Epidermal melanocyte (primary cell): ENCODE measurements around the gene GMDS.

Experiments used
- DNase-seq: peaks from one replicate; pipeline ENCODE4 v3.0.0; 2011; ENCODE audit warnings: low spot score; ENCODE audit not compliant: insufficient read length

Gene GMDS

DNA sequence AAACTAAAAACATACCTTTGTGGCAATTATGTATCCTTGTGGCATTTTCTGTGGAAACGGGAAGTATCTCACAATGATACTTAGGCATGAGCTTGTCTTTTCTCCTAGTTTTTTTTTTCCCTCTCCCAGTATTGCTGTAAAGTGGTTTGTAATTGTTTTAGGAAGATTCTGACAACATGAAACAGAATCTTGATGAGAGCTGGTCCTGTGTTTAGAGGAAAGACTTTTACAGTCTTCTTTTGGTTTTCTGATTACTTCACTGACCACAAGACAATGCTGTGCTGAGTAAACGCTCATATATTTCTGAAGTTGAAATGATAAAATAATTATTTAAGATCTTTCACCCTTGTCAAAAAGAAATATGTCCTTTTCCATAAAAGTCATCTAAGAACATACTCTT, 434.5 kb downstream of the GMDS start:
- DNase-seq: no peak

DNA sequence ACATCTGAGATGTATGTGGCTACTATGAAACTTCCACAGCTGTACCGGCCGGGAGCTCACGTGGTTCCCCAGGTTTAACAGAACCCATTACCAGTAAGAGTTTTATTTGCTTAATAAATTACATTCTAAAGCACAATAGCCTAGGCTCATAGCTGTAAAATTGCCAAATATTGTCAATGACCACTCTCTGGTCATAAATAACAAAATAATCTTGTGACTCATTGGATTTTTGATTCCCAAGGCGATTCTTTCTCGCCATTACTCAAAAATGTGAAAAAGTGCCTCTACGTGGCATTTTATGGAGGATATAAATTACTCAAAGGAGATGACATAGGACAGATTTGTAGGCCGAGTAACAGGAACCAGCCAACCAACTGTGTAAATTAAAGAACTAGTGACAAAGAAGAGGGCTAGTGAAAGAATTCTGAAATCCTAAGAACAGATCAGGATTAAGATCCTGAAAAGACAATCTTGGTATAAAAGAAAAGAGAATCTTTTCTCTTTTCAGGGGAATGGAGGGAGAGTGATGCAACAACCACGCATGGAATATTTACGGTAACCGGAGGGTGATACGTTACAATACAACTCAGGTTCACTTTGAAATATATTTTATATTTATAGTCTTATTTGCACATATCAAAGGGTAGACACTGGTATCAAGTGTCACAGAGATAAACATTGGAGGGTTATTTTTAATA, 436.0 kb downstream of the GMDS start:
- no peak for DNase-seq

DNA sequence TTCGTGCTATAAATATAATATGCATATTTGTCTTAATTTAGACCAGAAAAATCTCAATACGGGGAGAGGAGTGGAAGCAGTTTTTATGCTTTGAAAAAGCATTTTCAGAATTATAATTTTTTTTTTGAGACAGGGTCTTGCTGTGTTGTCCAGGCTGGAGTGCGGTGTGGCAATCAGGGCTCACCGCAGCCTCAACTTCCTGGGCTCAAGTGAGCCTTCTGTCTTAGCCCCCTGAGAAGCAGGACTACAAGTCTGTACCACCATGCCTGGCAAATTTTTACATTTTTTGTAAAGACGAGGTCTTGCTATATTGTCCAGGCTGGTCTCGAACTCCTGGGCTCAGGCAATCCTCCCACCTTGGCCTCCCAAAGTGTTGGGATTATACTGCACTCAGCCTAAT, 438.5 kb downstream of the GMDS start:
- no peak for DNase-seq

DNA sequence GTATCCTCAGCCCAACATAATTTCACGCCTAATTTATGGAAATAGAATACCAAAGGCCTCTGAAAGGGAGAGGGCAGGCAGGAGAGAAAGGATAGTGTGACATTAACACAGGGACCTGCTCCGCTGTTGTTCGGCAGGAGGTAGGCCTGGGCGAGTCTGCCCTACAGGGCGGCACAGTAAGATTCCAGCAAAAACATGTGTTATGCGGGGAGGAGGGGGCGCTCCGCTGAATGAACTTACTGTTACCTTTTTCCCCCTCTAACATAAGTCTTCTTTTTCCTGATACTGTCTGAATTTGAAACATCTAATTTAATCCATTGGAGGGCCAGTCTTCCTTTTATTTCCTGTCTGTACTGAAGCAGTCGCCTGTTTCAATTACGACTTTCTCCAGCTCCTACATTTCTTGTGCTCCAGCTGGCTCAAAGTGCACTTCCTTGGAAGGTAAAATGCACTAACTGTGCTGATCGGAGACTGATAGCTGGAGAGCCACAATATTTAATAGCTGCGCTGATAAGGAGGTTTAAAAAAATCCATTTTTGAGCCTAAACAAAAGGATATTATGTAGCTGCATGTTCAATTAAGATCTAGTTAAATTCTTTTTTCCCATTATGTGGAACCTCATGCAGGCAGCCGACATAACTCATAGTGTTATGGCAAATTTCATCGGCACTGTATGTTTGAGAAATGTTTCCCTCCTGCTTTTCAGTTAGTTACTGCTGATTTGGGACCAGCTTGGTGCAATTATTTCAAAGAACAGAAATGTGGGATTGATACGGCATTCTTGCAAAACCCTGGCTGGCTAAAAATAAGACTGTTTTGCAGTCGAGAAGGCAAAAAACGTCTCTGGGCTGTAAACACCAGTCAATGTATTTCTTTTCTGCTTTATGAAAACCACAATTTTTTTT, 442.7 kb downstream of the GMDS start:
- no peak for DNase-seq

DNA sequence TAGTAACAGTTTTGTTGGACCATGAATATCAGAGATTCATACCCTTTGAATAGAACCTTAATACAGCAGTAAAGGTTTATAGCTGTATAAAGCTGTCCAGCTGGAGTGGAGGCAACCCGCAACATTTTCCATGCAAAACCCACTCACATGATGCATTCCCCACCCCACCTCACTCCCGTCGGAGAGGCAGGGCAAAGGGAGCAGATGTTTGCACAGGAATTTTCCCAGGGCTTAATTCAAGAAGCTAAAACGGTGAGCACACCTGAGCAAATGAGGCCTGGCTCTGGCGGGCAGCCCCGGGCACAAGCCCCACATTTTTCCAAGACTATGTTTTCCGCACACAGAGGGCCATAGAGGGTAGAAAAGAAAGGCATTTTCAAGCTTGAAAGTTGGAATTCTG, 444.0 kb downstream of the GMDS start:
- no peak for DNase-seq

DNA sequence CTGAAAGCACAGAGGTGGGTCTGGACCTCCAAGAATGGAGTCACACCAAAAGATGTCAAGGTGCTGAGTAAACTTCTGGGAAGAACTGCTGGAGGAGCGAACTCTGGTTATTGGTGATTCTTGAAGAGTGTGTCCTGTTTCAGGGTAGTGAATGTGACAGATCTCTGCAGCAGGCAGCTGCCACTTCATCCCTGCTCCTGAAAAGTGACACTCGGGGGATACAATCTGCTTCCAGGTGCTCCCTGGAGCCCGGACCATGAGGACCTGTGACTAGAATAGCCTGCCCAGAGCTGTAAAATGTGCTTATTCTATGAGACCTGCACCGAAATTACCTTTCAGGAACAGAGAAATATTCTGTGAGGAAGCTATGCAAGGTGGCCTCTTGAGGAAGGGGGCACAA, 444.6 kb downstream of the GMDS start:
- no peak for DNase-seq

DNA sequence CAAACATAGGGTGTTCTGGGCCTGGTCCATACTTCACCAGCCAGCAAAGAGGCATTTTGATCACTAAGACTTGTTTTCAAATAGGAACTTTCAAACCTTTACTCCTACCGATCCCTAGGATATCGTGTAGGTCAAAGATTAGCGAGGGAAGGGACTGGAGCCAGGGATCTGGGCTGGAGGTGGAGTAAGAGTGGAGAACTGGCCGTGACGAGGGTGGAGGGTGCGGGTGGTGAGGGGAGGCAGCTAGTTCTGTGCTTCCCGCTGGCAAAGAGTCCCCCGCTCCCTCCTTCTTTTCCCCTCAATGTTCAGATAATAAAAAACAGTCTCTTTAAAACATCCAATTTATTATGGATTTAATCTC, 446.5 kb downstream of the GMDS start:
- DNase-seq: no peak

DNA sequence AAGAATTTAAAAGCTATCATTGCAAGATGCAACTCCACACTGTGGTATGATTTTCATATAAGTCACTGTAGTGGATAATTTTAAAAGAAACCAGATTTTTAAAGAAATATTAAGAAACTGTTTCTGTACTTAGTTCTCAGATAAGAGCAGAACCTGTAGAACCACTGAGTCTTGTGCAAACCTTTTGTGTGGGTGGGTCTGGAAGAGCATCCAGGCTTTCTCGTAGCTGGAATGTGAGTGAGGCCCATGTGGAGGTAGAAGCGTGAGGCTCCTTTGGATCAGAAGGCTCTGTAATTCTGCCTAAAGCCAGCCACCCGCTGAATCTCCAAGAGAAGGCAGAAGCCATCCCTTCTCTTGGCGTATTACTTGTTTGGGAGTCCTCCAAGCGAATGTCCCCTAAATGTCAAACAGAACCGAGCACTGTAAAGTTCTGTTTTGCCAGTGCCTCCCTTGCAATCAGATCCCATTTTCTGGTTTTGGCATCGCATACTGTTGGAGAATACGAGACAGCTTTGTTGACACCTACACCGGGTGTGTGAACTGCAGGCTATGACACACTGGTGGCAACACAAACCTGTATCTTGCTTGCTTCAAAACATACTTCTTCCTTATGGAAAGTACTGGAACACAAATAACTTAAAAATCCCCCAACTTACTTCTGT, 447.0 kb downstream of the GMDS start:
- no peak for DNase-seq

DNA sequence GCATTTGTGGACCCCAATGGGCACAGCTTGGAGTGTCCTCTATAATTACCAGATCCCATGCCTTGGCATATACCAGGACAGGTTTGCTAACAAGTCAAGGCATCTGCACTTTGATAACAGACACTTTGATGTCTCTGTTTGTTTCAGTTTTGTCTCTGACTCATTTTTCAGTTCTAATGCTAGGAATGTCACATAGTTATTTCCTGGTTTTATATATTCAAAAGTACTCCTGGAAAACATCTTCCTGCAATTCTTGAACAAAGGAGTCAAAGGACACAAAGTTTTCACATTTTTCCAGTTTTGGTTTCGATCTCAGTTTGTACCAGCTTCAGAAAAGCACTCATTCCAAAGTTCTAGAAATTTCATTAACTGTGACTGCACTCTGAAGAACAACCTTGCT, 447.6 kb downstream of the GMDS start:
- DNase-seq: no peak

DNA sequence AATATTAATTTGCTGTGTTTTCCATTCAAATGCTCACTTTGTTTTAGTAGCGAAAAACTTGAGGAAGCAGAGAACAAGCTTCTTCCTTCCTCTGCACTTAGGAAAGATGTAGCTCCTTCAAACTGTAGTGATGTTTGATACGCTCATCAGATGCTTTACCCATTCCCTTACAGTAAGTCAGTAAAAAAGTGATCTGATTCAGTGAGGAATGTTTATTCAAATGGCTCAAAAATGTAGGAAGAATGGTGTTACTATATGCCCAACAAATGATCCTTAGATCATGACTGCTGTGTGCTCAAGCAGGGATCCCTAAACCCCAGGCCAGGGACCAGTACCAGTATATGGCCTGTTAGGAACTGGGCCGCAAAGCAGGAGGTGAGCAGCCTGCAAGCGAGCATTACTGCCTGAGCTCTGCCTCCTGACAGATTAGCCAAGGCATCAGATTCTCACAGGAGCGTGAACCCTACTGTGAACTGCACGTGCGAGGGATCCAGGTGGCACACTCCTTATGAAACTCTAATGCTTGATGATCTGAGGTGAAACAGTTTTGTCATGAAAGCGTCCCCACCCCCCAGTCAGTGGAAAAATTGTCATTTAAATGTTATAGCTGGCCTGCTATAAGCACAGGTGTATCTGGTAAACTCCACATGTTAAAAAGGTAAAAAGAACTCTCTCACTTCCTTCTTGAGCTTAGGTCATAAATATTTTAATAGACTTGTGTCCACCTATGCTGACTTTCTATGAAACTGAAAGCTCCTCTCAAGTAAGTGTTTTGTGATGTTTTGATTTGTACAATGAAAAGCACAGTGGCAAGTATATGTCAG, 448.5 kb downstream of the GMDS start:
- DNase-seq: no peak

DNA sequence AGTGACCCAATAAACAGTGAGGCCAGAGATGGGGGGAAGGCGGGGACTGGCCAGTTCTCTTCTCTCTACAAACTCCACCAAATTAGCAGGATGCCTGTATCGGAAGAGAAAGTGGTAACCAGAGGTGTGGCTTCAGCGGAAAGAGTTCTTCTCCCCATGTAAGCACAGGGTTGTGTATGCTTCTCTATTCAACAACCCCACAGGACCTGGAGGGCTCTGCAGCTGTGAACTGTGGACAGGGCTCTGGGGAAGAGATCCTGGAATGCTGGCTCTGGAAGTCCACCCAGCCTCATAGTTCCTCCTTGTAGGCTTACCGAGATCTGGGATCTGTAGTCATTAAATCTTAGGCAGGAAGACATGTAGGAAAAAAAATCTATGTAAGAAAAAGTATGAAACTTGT, 449.5 kb downstream of the GMDS start:
- no peak for DNase-seq

DNA sequence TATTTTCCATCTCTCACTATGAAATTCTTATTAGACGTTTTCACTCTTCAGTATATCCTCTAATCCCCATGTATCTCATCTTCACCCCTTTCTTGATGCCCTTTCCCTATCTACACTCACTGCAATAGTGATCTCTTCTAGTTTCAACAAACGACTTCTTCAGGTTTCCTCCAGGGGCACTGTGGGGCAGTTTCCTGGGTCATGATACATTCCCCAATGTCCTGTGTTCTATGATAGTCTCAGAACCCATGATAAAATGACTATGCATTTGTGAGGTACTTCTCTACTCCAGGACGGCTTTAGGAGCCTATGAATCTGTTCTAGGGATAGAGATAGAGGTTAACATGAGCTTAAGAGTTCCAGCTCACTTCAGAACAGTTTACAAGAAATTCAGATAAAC, 452.4 kb downstream of the GMDS start:
- no peak for DNase-seq

DNA sequence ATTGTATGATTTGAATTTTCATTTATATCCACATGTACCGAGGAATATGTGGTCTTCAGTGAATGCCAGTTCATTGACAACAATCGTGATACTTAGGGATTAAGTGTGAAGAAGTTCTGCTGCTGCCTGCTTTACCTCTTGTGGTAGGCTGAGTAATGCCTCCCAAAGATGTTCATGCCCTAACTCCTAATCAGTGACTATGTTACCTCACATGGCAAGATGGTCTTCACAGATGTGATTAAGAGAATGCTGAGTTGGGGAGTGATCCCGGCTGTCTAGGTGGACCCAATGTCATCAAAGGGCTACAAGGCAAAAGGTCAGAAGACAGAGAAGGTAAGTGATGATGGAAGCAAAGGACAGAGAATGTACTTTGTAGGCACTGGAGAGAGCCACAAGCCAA, 454.7 kb downstream of the GMDS start:
- DNase-seq: no peak

DNA sequence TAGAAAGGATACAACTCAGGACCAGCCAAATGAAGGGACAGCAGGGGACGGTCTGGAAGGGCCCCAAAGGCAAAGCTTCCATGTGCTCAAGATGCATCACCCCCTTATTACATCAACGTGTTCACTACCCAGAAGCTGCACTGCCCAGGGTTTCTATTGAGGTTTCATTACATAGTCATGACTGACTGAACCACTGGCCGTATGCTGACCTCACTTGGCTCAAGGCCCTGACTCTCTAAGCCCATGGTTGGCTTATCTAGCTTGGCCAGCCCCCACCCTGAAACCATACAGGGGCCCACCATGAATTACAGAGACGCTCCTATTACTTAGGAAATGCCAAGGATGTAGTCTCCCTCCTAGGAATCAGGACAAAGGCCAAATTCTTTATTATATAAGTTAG, 456.3 kb downstream of the GMDS start:
- DNase-seq: no peak

DNA sequence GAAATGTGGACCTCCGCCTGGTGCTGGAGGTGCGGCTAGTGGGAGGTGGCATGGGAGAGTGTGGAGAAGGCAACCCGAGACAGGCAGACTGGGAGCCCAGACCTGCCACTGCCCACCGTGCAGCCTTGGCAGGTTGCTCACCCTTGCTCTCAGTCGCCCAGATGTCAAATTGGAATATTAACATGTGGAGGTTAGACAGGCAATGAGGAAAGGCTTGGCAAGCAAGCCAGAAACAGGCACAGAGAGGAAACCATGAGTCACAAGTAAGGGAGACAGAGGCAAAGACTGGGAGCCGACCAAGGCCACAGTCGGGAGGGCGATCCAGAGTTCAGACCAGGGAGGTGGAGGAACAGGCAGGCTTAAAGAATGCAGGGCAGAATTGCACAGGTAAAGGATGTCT, 457.5 kb downstream of the GMDS start:
- no peak for DNase-seq

DNA sequence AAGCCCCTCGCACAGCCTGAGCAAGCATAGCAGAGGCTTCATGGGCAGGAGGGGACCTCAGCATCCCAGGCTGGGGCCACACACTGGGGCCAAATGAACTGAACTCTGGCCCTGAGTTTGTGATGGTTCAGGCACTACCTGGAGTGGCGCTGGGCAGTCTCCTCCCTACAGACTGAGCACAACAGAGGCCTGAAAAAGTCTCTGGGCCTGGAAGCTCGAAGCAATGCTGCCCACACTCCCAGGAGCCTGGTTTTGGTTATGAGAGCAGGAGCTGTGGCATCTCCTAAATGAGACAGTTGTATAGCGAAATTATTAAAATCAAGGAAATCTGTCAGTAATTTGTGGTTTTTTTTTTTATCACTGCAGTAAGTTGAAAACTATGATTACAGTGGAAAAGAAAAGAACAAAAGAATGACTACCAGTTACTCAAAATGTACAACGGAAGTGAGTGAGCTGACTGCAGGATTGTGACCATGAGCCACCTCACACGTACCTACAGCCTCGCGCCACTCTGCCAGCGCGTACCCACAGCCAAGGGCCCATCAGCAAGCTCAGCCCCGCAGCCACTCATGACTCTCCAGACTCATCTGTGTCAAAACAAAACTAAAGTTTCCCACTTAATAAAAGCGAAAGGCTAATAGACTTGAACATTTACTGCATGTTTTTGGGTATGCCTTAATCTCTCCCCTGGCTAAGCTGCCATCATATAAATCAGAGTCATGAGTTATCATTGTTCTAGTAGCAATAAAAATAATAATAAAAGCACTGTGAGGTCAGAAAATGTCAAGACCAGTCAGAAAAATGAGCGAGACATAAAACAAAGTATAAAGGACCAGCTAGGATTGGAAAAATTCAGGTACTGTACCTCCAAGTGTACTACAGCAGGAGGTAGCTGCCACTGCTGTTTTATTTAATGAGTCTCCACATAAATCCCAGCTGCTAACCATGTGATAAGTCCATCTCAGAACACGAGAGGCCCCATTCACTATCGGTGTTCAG, 458.7 kb downstream of the GMDS start:
- no peak for DNase-seq

DNA sequence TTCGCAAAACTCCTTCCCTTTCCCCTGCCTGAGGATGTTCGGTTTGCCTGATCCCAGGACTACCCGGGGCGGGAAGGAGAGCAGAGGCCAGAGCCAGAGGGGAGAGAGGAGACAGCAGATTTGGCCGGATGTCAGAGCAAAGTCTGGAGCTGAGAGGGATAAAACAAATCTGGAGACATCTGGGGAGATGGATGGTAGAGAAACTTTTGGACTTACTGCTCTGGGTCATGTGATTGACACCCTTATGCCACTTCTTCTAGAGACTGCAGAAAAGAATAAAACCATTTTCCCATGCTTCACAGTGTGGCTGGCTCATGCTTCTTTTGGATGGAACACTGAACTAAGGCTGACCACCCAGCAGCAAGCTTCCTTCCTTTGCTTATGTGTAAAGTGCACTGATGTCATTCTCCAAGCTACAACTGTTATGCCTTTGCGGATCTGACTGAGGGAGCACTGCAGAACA, 461.0 kb downstream of the GMDS start:
- DNase-seq: no peak

DNA sequence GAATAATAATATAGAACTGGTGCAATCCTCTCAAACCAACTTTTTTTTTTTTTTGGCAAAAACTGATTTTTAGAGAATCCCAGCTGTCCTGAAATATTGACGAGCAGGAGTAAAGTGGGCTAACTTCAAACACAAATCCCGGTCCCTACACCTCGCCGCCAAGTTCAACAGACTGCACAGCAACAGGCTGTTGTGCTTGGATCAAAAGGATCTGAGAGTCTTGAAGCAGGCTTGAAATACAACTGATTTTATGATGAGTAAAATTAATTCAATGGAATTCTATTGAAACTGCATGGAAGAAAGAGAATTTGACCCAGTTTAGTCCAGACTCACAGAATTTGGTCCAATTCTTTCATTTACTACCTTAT, 463.6 kb downstream of the GMDS start:
- no peak for DNase-seq

DNA sequence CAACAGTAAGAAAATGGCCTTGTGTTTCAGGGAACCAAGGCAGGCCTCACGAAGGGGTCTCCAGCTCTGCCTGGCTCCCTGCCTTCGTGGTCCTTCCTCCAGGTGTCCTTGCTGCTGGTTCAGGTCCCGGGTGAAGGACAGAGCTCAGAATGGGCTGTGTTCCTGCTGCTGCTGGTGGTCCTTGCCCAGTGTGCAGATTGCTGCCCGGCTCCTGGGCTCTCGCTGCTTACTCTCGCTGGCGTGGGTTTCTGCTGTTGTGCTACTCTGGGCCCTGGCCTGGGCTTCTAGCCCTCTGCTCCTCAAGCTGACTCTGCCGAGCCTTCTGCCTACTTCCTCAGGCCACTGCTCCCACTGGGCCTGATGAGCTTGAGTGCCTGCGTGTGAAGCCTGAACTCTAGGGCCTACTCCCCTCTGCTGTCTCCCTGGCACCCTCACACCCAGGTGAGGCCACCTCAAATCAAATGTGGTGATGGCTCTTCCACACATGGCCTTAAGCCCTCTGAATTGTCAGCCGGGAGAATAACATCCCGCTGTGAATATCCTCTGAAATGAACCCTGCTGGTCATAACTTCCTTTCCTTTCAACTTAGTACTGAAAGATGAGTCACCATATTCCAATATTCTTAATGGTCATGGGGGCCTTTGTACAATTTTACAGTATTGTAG, 464.1 kb downstream of the GMDS start:
- DNase-seq: no peak
